Measurements from ENCODE around the gene ERLIN1.

Gene ERLIN1

GRCh38 chr10:100186253-100187212 is 704 bp upstream of the ERLIN1 start:
- Histone ChIP-seq H3K27me3 (replicated peaks; ENCODE audit: insufficient read depth, low read length) (no peaks in the 10 kb centered on the region), H2AFZ (ENCODE audit: low read length) (peak overlapping the region; percentile 79), H3K4me2 (ENCODE audit: low read depth, low read length) (peak overlapping the region; percentile 74), H3K27ac (ENCODE audit: low read length) (peak overlapping the region; percentile 62), H3K4me3 (ENCODE audit: low read length) (peak overlapping the region; percentile 83), H3K9ac (ENCODE audit: low read length) (peak overlapping the region; percentile 93), H3K9me2 (replicated peaks; ENCODE audit: insufficient read depth, low read length) (no peaks in the 10 kb centered on the region), H4K20me1 (ENCODE audit: insufficient read depth, low read length) (no peaks in the 10 kb centered on the region), H3K36me3 (replicated peaks; ENCODE audit: insufficient read depth, low read length) (peaks cover 7% of the 10 kb centered on the region), H3K9me3 (replicated peaks; ENCODE audit: insufficient read depth, low read length) (no peaks in the 10 kb centered on the region), H3K4me1 (ENCODE audit: low read length) (peaks cover 12% of the 10 kb centered on the region), H3K79me2 (ENCODE audit: low read length) (peaks cover 68% of the 10 kb centered on the region), H3F3A (ENCODE audit: insufficient read depth, low read length) (peaks cover 9% of the 10 kb centered on the region; the same call in 1 of the 2 replicates)
- peak; percentile 30 for DNase-seq
- no peak for TF ChIP-seq EZH2 (optimal IDR thresholded peaks at IDR 0.05; ENCODE audit: low read depth, low read length)
- TF ChIP-seq, protein P1, sequence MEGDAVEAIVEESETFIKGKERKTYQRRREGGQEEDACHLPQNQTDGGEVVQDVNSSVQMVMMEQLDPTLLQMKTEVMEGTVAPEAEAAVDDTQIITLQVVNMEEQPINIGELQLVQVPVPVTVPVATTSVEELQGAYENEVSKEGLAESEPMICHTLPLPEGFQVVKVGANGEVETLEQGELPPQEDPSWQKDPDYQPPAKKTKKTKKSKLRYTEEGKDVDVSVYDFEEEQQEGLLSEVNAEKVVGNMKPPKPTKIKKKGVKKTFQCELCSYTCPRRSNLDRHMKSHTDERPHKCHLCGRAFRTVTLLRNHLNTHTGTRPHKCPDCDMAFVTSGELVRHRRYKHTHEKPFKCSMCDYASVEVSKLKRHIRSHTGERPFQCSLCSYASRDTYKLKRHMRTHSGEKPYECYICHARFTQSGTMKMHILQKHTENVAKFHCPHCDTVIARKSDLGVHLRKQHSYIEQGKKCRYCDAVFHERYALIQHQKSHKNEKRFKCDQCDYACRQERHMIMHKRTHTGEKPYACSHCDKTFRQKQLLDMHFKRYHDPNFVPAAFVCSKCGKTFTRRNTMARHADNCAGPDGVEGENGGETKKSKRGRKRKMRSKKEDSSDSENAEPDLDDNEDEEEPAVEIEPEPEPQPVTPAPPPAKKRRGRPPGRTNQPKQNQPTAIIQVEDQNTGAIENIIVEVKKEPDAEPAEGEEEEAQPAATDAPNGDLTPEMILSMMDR (IDR thresholded peaks at IDR 0.05; ENCODE audit: low read length) = no peak

DNA sequence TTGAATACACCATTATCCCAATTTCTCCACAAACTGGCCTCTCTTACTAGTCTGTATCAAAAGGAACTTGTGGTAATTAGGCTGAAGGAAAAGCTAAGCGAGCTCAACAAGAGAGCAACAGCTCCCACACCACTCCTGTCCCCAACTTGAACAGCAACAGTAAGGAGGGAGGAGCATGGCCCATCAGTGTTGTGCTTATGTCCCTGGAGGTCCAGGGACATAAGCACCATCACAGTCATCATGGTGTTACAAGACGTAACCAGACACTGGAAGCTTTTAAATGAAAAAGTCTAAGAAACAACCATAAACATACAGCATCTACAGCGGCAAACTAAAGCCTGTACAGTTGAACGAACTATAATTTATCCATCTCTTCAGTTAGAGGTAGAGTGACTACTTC is 989 bp downstream of the ERLIN1 start:
- Histone ChIP-seq H3K79me2 (ENCODE audit: low read length) (peaks cover 81% of the 10 kb centered on the region), H3K27me3 (replicated peaks; ENCODE audit: insufficient read depth, low read length) (no peaks in the 10 kb centered on the region), H3K4me2 (ENCODE audit: low read depth, low read length) (peak overlapping the region; percentile 81), H3K9me3 (replicated peaks; ENCODE audit: insufficient read depth, low read length) (no peaks in the 10 kb centered on the region), H3K4me3 (ENCODE audit: low read length) (peak overlapping the region; percentile 83), H3K9ac (ENCODE audit: low read length) (peak overlapping the region; percentile 93), H3K4me1 (ENCODE audit: low read length) (peaks cover 12% of the 10 kb centered on the region), H3F3A (ENCODE audit: insufficient read depth, low read length) (peaks cover 9% of the 10 kb centered on the region; the same call in 1 of the 2 replicates), H3K36me3 (replicated peaks; ENCODE audit: insufficient read depth, low read length) (peaks cover 10% of the 10 kb centered on the region), H3K9me2 (replicated peaks; ENCODE audit: insufficient read depth, low read length) (no peaks in the 10 kb centered on the region), H2AFZ (ENCODE audit: low read length) (peak overlapping the region; percentile 94), H3K27ac (ENCODE audit: low read length) (peak overlapping the region; percentile 59; the same call in 1 of the 2 replicates), H4K20me1 (ENCODE audit: insufficient read depth, low read length) (no peaks in the 10 kb centered on the region)
- TF ChIP-seq EZH2 (optimal IDR thresholded peaks at IDR 0.05; ENCODE audit: low read depth, low read length) = no peak
- no peak for TF ChIP-seq EZH2phosphoT487 (IDR thresholded peaks at IDR 0.05; ENCODE audit: low read length)
- TF ChIP-seq, protein P1 (IDR thresholded peaks at IDR 0.05; ENCODE audit: low read length) = no peak
- peak; percentile 18 for DNase-seq

DNA sequence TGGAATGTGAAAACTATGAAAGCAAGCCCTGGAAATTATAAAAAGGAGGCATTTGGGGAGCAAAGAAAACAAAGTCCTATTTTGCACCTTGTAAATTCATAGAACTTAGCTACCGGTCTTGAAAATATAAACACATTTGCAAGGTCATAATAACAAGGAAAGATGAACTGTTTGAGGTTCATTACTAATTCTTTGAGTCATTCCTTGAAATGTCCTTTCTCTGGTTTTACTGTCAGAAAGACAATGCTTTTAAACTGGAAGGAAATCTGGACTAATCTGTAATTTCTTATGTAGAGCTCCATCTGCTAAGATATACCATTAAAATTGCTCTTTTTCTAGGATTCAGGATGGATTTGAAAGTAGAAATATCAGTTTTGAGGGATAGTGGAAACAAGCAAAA is 1.4 kb downstream of the ERLIN1 start:
- no peak for TF ChIP-seq EZH2phosphoT487 (IDR thresholded peaks at IDR 0.05; ENCODE audit: low read length)
- no peak for TF ChIP-seq EZH2 (optimal IDR thresholded peaks at IDR 0.05; ENCODE audit: low read depth, low read length)
- TF ChIP-seq, protein P1 (IDR thresholded peaks at IDR 0.05; ENCODE audit: low read length) = no peak
- Histone ChIP-seq H3K36me3 (replicated peaks; ENCODE audit: insufficient read depth, low read length) (peaks cover 10% of the 10 kb centered on the region), H3K4me1 (ENCODE audit: low read length) (peaks cover 12% of the 10 kb centered on the region), H3K9me2 (replicated peaks; ENCODE audit: insufficient read depth, low read length) (no peaks in the 10 kb centered on the region), H3K27me3 (replicated peaks; ENCODE audit: insufficient read depth, low read length) (no peaks in the 10 kb centered on the region), H3K9ac (ENCODE audit: low read length) (peak overlapping the region; percentile 93; the same call in 1 of the 2 replicates), H3K4me3 (ENCODE audit: low read length) (peak overlapping the region; percentile 83), H3F3A (ENCODE audit: insufficient read depth, low read length) (peaks cover 9% of the 10 kb centered on the region; the same call in 1 of the 2 replicates), H3K9me3 (replicated peaks; ENCODE audit: insufficient read depth, low read length) (no peaks in the 10 kb centered on the region), H2AFZ (ENCODE audit: low read length) (no peak overlapping the region), H4K20me1 (ENCODE audit: insufficient read depth, low read length) (no peaks in the 10 kb centered on the region), H3K79me2 (ENCODE audit: low read length) (peaks cover 81% of the 10 kb centered on the region), H3K27ac (ENCODE audit: low read length) (no peak overlapping the region), H3K4me2 (ENCODE audit: low read depth, low read length) (peak overlapping the region; percentile 81)
- DNase-seq = no peak

Data from MM.1S (cell line).